Activated T-cell treated with anti-CD3 and anti-CD28 coated beads, Interleukin-2, amount 50 U/mL, for 4 hours (primary cell): ENCODE measurements around the gene SLC2A10. TPM values are rescaled to one million over a fixed set of nuclear protein-coding genes. Genes with fewer than 3 reads are reported as not detected.
A peak's percentile ranks its signal among the peaks of the same experiment; 100 is the strongest.
"Not testable (repeated sequence)": the region's sequence is repeated elsewhere in the genome, so short reads cannot be mapped to it uniquely, and the experiment has no call there.

ENCODE experiments used
- ATAC-seq, 2 donors: fragments of 200-7000 bp; cut with Tn5 transposase; one replicate each; pipeline ENCODE4 v1.10.0; 2021
- DNase-seq: peaks from one replicate; pipeline ENCODE4 v3.0.0-alpha.2; 2020
- H3K27me3 Mint-ChIP-seq: one replicate; pipeline ENCODE4 v1.8.0; 2021; ENCODE audit warnings: low read depth, mixed read lengths
- H3K36me3 Mint-ChIP-seq: one replicate; pipeline ENCODE4 v1.8.0; 2022; ENCODE audit warnings: mixed read lengths; ENCODE audit not compliant: insufficient read depth
- H3K4me1 Mint-ChIP-seq: one replicate; pipeline ENCODE4 v1.8.0; 2021; ENCODE audit warnings: low read depth, mixed read lengths
- H3K4me3 Mint-ChIP-seq: one replicate; pipeline ENCODE4 v1.8.0; 2021; ENCODE audit warnings: mild to moderate bottlenecking, moderate library complexity, mixed read lengths
- H3K9me3 Mint-ChIP-seq: one replicate; pipeline ENCODE4 v1.8.0; 2021; ENCODE audit warnings: mixed read lengths
- total RNA-seq, 3 donors: library from RNA; stranded (reverse); gene quantifications; one replicate each; pipeline ENCODE4 v1.2.1, GENCODE V29; 2021

Gene SLC2A10
- total RNA-seq, 3 donors from 2014 or later = not detected

DNA sequence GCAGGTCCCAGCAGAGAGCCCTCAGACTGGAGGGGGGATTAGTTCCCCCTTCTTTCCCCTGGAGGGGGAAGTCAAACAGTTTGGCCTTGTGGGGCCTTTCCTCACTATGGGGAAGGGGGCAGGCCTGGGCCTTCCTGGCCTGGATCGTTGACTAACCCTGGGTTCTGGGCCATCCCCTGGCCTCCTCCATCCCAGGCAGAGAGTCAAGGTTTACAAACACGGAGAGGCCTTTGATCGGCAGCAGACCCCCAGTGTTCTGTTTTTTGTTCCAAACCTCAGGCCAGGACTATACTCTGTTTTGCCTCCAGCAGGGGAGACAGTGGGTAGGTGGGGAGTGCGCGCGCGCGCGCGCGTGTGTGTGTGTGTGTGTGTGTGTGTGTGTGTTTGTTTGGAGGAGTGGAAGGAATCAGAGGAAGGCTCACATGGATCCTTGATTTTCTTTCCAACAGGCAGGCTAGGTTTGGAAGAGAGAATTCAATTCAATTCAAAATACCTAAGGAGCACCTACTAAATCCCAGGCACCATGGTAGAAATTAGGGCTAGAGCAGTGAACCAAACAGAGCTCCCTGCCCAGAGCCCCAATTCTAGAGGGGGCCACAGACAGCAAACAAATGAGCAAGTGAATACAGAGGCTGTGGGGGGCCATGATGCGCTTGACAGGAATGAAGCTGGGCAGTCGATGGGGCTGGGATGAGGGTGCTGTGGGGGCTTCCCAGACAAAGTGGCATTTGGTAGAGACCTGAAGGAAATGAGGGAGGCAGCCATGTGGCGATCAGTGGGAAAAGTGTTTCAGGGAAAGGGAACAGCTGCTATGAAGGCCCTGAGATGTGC, 35.0 kb upstream of the SLC2A10 start:
- Mint-ChIP-seq H3K4me3 (no peak overlapping the region), H3K27me3 (no peaks in the 10 kb centered on the region), H3K36me3 (peaks cover 8% of the 10 kb centered on the region), H3K4me1 (no peaks in the 10 kb centered on the region), H3K9me3 (peaks cover 13% of the 10 kb centered on the region)
- no peak for DNase-seq
- no peak for ATAC-seq

DNA sequence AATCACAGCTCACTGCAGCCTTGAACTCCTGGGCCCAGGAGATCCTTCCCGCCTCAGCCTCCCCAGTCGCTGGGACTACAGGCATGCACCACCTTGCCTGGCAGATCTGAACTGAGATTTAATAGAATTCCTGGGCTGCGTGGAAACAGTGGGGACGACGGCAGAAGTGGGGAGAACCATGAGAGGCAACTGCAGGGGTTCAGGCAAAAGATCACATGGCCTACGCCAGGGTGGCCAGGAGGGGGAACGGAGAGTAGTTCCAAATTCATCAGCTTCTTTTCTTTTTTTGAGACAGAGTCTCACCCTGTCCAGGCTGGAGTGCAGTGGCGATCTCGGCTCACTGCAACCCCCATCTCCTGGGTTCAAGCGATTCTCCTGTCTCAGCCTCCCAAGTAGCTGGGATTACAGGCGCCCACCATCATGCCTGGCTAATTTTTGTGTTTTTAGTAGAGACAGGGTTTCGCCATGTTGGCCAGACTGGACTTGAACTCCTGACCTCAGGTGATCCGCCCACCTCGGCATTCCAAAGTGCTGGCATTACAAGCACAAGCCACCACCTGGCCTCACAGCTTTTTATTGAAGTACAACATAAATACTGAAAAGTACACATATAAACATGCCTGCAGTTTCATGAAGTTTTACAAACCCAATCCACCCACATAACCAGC, 32.7 kb upstream of the SLC2A10 start:
- peaks cover 10% of the 10 kb centered on the region for H3K4me1 Mint-ChIP-seq
- not testable (repeated sequence) for ATAC-seq, H3K4me3 Mint-ChIP-seq, H3K36me3 Mint-ChIP-seq, DNase-seq, H3K27me3 Mint-ChIP-seq, H3K9me3 Mint-ChIP-seq

DNA sequence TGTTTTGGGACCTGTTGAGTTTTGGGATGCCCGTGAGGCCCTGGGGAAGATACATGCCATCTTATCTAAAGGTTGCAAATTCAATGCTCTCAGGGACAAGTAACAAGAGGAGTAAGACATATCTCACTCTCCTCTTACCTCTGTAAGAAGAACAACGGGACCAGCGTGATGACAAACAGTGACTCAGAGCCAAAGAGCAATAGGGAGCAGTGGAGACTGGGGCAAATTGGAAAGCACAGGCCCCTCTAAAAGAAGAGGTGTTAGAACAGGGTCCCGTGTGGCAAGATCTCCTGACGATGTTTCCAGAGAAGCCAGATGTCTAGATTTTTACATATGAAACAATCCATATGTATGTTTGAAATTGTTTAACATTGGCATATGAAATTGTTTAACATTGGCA, 31.8 kb upstream of the SLC2A10 start:
- no peak for ATAC-seq
- peaks cover 5% of the 10 kb centered on the region for H3K36me3 Mint-ChIP-seq

DNA sequence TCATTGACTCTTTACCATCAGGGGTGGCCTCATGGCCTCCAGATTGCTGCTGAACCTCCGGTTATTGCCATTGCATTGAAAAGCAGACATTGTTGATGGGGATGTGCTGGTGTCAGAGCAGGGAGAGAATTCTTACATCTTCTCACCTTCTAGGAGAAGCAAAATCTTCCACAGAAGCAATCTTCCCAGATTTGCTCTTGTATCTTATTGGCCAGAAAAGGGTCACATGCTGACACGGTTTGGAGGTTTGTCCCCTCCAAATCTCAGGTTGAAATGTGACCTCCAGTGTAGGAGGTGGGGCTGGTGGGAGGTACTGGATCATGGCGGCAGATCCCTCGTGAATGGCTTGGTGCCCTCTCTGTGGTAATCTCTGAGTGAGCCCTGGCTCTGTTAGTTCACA, 30.9 kb upstream of the SLC2A10 start:
- no peak for DNase-seq
- Mint-ChIP-seq H3K27me3 (no peaks in the 10 kb centered on the region), H3K9me3 (no peaks in the 10 kb centered on the region), H3K4me3 (no peak overlapping the region), H3K36me3 (peaks cover 6% of the 10 kb centered on the region), H3K4me1 (peaks cover 16% of the 10 kb centered on the region)
- ATAC-seq = no peak

More for the DNA sequence above, 31.8 kb upstream of the SLC2A10 start:
- no peaks in the 10 kb centered on the region for H3K27me3 Mint-ChIP-seq
- H3K4me1 Mint-ChIP-seq = peaks cover 11% of the 10 kb centered on the region
- no peak for DNase-seq
- no peak overlapping the region for H3K4me3 Mint-ChIP-seq
- H3K9me3 Mint-ChIP-seq = no peaks in the 10 kb centered on the region

DNA sequence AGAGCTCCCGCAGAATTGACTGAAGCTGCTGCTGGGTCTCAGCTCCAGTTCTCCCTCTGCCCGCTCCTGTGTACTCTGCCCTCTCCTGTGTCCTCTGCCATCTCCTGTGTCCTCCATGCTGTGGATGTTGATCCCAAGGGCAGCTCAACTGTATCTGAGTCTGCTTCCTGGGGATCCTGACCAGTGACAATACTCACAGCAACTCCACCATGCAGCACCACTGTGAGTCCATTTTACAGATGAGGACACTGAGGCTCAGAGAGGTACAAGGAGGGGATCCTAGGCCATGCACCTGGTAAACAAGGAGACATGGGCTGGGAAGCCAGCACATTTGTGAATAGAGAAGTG, 28.8 kb upstream of the SLC2A10 start:
- Mint-ChIP-seq H3K36me3 (peaks cover 17% of the 10 kb centered on the region), H3K27me3 (no peaks in the 10 kb centered on the region), H3K4me1 (peaks cover 32% of the 10 kb centered on the region), H3K4me3 (no peak overlapping the region), H3K9me3 (no peaks in the 10 kb centered on the region)
- DNase-seq (no peak), ATAC-seq (no peak)

DNA sequence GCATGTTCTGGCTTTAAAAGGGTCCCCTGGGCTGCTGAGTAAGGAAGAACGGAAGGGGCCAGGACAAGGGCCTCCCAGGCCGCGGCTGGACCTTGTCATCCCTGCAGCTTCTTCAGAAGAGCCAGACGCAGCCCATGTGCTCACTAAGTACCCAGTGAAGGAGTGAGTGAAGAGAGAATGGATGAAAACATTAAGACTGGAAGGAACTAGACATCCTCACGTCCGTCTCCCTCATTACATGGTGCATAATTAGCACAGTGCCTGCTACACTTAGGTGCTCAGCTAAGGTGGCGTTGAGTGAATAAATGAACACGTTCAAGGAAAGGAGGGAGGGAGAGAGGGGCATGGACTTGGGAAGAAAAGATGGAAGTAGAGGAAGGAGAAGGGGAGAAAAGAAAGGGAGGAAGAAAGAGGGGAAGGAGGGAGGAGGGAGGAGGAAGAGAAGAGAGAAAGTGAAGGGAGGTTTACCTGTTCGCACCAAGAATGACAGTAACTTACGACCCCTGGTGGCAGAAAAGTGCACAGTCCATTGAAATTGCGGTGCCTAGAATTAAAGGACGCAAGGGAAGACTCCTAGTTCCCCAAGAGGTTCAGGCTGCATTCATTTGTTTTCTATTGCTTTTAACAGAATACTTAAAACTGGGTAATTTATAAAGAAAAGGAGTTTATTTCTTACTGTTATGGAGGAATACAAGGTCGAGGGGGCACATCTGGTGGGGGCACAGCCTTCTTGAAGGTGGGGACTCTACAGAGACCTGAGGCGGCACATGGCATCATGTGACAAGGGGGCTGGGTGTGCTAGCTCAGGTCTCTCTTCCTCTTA, 28.2 kb upstream of the SLC2A10 start:
- H3K4me1 Mint-ChIP-seq = peaks cover 38% of the 10 kb centered on the region
- ATAC-seq (peak; percentile 81 to 83), DNase-seq (peak; percentile 67)
- peaks cover 22% of the 10 kb centered on the region for H3K36me3 Mint-ChIP-seq
- no peaks in the 10 kb centered on the region for H3K9me3 Mint-ChIP-seq
- H3K27me3 Mint-ChIP-seq = no peaks in the 10 kb centered on the region
- no peak overlapping the region for H3K4me3 Mint-ChIP-seq

DNA sequence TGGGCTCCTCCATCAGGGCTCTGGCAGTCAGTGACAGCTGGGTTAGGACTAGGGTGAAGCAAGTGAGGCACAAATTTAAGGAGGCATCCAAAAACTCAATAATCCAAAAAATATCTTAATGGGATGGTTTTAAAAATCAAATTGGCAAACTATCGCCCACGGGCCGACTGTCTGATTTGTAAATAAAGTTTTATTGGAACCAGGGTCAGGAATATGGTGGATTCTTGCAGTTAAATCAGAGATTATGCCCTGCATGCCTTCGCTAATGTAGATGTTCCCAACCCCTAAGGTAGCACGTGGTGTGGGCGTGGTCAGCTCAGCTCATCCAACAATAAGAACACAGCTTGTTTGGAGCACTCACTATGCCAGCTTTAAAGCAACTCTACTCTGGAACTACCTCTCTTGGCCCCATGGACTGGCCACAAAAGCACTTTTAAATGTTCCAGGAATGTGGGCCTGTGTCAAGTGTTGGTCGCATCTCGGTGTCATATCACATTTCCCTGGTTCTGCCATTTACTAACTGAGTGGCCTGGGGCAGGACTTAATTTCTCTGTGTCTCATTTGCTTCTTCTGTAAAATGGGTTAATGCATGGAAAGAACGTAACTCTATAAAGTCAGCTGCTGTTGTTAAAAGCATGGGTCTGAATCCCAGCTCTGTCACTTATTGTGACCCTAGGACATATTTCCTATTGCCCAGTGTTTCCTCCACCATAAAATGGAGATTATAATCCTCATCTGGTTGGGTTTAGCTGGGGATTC, 27.2 kb upstream of the SLC2A10 start:
- H3K4me3 Mint-ChIP-seq = no peak overlapping the region
- DNase-seq = no peak
- no peak for ATAC-seq
- peaks cover 28% of the 10 kb centered on the region for H3K36me3 Mint-ChIP-seq
- no peaks in the 10 kb centered on the region for H3K27me3 Mint-ChIP-seq
- no peaks in the 10 kb centered on the region for H3K9me3 Mint-ChIP-seq
- peaks cover 48% of the 10 kb centered on the region for H3K4me1 Mint-ChIP-seq

DNA sequence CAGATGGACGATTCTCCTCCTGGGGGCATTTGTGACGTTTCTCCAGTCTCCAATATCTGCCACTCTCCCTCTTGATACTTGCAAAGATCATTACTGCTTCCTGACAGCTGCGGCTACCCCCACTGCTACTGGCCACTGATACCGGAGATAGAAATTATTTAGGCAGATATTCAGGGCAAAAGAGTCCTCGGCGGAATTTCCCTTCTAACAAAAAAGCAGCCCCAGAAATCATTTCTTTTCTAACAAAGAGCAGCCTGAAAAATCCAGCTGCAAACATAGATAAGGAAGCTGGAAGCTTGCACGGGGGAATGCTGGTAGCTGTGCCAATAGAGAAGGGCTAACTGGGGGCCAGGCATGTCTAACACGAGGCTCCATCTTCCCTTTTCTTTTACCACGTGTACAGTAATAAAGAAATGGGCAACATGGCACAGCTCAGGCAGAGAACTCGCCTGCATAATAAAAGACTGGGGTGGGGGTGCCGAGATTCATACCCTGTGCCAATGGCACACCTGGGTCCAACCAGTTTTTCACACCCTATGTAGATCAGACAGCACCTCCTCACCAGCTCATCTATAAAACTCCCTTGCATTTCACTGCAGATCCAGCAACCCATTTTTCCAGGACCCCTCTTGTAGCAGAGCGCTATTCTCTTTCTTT, 26.3 kb upstream of the SLC2A10 start:
- Mint-ChIP-seq H3K4me1 (peaks cover 57% of the 10 kb centered on the region), H3K36me3 (peaks cover 28% of the 10 kb centered on the region), H3K9me3 (no peaks in the 10 kb centered on the region), H3K27me3 (no peaks in the 10 kb centered on the region), H3K4me3 (no peak overlapping the region)
- no peak for DNase-seq
- ATAC-seq = no peak

DNA sequence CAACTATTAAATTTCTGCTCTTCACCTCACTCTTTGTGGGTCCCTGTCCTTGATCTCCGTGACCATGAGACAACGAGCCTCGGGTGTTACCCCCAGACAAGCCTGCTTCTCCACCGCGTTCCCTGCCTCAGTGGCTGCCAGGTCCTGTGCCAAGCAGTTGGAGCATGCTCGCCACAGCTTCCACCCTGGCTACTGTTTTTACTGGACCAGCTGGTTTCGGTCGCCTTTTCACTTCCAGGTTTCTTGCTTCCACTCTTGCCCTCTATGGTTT, 25.8 kb upstream of the SLC2A10 start:
- no peak overlapping the region for H3K4me3 Mint-ChIP-seq
- no peak for ATAC-seq

DNA sequence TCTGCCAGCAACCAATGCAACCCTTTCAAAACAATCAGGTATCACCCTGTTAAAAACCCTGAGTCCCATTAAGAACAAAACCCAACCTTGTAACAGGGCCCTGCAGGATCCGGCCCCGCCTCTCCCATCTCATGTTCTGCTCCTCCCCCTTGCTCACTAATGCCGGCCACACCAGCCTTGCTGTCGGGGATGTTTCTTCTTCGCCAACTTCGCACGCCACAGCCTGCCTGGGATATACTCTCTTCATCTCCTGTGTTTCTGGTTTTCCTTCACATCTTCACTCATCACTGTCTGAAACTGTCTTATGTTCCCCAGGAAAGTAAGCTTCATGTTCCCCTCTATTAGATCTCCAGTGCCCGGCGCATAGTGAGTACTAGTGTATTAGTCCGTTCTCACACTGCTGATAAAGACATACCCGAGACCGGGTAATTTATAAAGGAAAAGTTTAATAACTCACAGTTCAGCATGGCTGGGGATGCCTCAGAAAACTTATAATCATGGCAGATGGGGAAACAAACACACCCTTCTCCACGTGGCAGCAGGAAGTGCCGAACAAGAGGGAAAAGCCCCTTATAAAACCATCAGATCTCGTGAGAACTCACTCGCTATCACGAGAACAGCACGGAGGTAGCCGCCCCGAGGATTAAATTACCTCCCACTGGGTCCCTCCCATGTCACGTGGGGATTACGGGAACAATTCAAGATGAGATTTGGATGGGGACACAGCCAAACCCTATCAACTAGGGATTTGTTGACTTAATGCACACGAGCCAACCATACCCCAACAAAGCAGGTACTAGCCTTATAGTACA, 25.3 kb upstream of the SLC2A10 start:
- ATAC-seq (no peak), DNase-seq (no peak)
- Mint-ChIP-seq H3K27me3 (no peaks in the 10 kb centered on the region), H3K36me3 (peaks cover 23% of the 10 kb centered on the region), H3K4me1 (peaks cover 59% of the 10 kb centered on the region), H3K4me3 (no peak overlapping the region), H3K9me3 (no peaks in the 10 kb centered on the region)

More for the DNA sequence above, 25.8 kb upstream of the SLC2A10 start:
- Mint-ChIP-seq H3K9me3 (no peaks in the 10 kb centered on the region), H3K27me3 (no peaks in the 10 kb centered on the region), H3K36me3 (peaks cover 27% of the 10 kb centered on the region), H3K4me1 (peaks cover 59% of the 10 kb centered on the region)
- no peak for DNase-seq

DNA sequence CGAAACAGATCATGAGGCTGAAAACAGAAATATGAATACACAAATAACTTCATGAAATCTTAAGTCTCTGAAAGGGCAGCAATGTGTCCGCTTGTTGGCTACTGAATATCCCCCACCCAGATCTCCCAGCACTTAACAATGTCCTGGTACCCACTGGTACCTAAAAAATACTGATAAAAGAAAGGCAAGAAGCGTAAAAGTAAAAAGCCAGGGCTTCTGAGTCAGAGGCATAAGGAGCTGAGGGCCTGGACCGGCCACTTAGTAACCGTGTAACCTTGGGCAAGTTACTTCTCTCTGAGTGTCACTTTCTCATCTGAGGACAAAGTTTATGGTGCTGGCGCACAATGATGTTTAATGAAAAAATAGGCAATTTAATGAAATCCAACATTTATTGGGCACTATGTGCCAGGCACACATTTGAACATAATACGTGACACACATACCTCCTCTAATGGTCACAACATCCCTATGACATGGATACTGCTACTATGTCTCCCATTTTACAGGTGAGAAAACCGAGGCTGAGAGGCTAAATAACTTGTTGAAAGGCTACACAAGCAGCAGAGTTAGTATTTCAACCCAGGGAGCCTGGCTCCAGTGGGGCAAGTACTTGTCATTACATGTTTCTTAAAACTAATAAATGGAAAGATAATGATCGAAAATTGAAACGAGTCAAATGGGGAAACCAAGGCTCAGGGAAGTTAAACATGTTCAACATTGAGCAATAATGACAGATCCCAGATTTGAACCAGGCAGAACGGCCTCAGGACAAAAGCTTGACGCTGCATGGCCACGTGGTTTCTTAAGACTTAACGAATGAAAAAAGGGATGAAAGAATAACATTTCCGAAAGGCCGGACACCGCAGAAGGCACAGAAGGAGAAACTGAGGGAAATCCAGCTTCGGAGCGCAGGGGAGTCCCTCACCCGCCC, 21.0 kb upstream of the SLC2A10 start:
- Mint-ChIP-seq H3K36me3 (peaks cover 23% of the 10 kb centered on the region), H3K4me1 (peaks cover 48% of the 10 kb centered on the region)
- no peak for ATAC-seq

DNA sequence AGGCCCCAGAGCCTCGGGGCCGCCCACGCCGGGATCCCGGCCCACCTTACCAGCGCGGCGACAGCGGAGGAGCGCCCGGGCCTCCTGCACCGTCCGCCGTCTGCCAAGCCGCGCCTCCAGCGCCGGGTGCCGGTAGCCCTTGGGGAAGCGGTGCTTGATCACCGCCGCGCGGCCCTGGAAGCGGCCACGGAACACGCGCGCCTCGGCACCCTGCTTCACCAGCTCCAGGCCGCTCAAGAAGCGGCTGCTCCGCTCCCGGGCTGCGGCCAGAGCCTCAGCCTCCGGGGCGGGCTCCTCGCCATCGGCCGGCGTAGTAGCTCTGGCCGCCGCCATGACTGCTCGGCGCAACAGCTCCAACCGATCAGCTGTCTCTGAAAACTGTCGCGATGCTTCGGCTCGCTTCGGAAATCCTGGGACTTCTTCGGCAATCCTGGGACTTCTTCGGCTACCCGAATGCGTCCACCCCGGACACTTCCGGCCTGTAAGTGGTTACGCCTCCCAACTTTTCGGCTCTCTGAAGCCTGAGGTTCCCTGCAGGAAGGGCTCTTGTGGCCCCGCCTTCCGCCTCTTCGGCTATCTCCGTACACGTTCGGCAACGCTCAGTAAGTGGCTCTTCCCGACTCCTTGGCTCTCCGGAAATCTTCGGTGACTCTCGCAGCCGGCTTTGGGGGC, 20.2 kb upstream of the SLC2A10 start, which contains the start of gene TP53RK:
Gene TP53RK (minus strand): TSS at position 363 of the 672 bp plus-strand sequence. CDS start 30 bp downstream, at position 333.
- DNase-seq = peak; percentile 89
- H3K4me1 Mint-ChIP-seq = peaks cover 41% of the 10 kb centered on the region
- H3K36me3 Mint-ChIP-seq = peaks cover 15% of the 10 kb centered on the region
- ATAC-seq = peak; percentile 96 to 97
- H3K27me3 Mint-ChIP-seq = no peaks in the 10 kb centered on the region
- no peaks in the 10 kb centered on the region for H3K9me3 Mint-ChIP-seq
- peak within 1 kb of the TSS; percentile 89 for H3K4me3 Mint-ChIP-seq

More for the DNA sequence above, 21.0 kb upstream of the SLC2A10 start:
- Mint-ChIP-seq H3K27me3 (no peaks in the 10 kb centered on the region), H3K9me3 (no peaks in the 10 kb centered on the region), H3K4me3 (peak overlapping the region; percentile 89)
- DNase-seq = no peak
